HG03457 (cell line): ENCODE measurements around the gene MYT1.

Experiments
- ATAC-seq: cut with Tn5 transposase; IDR thresholded peaks from one replicate; pipeline ENCODE4 v1.9.1; 2021; ENCODE audit warnings: moderate number of reproducible peaks; ENCODE audit not compliant: unreplicated experiment

Gene MYT1

GRCh38 chr20:64139199-64140060 is 24.8 kb upstream of the MYT1 start:
- no peak for ATAC-seq

- no peak for ATAC-seq
These were observed 24.0 kb upstream of the MYT1 start for GRCh38 chr20:64140061-64140931.

GRCh38 chr20:64140956-64141355 is 23.3 kb upstream of the MYT1 start:
- no peak for ATAC-seq

- no peak for ATAC-seq
These were observed 21.7 kb upstream of the MYT1 start for GRCh38 chr20:64142590-64142989.

DNA sequence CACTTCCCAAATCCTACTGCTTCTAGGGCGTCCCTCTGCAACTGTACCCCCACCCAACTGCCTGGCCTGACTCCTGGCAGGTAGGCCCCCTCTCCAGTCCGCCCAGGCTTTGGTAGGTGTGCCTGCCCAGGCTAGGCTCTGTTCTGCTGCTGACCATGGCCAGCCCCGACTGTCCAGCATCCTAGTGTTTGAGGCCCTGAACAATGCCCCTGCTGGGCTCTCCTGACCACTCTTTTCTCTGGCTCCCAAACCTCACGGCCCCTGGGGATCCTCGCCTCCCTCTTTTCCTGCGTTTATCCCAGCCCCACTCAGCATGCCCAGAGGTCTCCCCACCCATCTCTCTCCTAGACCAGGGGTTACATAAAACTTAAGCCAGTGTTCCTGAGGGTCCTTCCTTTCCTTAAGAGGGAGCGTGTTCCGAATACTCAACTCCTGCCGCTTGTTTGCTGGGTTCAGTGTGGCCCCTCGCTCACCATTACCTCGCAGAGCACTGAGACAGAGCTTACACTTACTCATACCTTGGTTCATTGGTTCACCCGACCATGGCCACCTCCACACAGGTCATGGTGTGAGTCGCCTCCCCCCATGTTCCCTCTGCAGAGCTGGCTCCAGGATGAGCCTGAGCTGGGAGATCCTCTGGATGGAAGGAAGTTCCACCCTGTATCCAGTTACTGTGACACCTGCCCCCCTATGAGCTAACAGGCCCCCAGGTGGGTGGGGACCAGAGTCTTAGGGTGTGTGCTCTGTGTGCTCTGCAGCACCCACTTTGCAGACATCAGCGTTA is 21.0 kb upstream of the MYT1 start:
- ATAC-seq, result no peak

DNA sequence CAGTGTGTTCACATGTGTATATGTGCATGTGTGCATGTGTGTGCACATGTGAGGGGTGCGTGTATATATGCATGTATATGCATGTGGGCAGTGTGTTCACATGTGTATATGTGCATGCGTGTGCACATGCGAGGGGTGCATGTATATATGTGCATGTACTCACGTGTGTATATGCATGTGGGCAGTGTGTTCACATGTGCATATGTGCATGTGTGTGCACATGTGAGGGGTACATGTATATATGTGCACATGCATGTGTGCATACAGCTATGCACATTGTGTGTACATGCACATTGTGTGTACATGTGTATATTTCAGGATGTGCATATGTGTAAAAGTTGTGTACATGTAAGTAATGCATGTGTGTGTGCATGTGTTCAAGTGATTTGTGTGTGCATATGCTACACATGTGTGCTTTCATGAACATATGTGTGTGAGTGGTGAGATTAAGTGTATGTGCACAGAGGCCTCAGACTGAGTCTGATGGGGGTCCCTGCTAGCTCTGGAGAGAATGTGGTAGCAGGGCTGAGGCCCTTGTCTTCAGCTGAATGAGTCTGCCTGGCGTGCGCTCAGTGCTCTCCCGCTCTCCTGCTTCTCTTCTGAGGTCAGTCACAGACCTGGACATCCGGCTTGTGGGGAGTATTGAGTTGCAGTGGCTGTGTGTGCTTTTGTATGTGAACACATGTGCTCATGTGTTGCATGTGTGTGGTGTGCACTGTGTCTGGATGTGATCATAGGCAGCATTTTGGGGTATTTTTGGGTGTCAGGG is 19.9 kb upstream of the MYT1 start:
- no peak for ATAC-seq

DNA sequence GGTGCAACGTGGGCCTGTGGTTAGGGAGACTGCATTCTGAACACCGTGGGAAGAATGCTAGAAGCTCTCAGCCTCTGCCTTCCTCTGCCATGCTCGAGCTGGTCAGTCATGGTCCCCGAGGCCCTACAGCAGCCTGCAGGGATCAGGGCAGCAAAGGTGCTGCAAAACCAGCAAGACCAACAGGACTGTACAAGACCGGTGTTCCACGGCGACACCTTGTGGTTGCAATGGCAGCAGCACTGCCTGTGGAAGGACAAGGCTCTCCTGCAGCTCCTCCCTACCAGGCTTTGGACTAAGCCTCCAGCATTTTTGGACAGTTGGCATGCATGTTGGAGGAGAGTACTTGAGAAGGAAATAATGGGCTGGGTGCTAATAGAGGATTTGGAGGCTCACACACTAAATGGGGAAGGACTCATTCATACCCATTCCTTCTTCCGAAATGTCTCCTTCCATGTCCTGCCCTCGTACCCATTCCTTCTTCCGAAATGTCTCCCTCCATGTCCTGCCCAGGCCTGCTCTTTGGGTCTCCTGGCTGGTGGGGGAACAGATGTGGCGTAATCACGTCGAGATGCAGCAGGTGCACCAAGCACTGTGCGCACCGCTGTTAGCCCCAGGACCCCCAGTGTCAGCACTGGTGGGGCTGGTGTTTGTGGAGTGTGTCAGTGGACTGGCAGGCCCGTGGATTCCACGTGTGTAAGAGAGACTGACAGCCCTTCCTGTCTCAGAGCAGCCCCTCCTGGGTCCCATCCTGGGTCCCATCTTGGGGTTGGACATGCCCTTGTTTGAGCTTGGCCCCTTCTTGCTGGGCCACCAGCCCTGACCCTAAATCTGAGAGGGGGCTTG is 18.6 kb upstream of the MYT1 start:
- no peak for ATAC-seq

DNA sequence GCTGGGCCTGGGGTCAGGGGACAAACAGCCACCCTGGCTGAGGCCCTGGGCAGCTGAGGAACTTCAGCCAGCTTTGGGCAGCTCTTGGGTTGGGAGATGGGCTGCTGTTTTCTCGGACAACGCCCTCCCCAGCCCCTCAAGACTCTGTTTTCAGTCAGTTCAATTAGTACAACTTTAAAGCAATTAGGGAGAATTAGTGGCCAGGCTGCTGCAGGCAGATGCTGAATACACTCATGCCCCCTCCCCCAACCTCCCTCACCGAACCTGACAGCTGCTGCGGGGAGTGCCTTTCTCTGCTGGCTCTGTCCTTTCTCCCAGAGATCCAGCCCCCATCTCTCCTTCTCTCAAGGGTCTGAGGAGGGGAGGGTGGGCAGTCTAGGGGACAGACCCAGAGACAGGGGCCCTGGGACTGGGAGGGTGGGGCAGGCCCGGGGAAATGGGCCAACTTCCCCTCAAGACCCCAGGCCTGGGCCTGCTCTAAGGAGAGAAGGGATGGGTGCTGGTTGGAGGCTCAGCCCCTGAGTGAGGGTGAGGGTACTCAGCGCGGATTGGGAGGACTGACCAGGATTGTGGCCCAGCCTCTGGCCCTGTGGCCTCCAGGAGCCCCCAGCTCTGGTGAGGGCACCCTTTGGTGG is 17.8 kb upstream of the MYT1 start:
- ATAC-seq, result no peak

DNA sequence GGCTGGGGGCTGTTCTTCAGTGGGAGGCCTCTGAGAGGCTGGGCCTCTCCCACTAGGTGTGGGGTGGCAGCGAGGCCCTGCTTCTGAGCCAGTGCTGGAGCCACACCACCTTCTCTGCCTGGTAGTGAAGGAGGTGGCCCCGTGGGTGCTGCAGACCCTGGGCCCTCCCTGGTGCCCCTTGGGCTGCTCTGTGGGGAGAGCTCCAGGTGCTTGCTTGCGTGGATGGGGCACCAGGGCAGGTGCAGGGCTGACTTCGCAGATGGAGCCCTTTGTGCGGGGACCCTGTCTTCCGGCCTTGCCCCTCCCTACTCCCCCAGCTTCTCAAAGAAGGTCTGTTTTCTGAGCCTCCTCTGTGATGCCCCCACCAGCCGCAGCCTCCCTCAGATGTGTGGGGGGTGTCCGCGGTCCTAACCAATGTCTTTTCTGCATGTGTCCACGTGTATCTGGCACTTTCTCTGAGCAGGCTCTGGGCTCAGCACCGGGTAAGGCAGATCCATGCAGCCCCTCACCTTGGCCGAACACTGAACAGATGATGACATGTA is 17.2 kb upstream of the MYT1 start:
- no peak for ATAC-seq

DNA sequence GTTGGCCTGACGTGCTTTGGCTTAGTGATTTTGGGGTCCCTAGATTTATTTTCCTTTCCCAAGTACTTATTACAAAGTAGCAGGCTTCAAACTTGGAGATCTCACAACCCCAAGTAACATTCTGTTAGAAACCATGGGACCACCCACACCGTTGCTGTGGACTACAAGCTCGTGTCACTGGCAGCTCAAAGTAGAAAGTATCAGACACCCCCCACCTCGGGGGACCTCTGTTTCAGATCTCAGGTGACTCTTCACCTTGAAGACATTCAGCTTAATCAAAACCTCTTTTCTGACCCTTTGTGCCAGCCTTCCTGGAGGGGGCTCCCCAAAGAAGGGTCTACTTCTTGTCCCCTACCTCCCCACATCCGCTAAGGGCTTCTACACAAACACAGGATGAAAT is 15.7 kb upstream of the MYT1 start:
- no peak for ATAC-seq

- no peak for ATAC-seq
These were observed 15.1 kb upstream of the MYT1 start for GRCh38 chr20:64149141-64149540.

DNA sequence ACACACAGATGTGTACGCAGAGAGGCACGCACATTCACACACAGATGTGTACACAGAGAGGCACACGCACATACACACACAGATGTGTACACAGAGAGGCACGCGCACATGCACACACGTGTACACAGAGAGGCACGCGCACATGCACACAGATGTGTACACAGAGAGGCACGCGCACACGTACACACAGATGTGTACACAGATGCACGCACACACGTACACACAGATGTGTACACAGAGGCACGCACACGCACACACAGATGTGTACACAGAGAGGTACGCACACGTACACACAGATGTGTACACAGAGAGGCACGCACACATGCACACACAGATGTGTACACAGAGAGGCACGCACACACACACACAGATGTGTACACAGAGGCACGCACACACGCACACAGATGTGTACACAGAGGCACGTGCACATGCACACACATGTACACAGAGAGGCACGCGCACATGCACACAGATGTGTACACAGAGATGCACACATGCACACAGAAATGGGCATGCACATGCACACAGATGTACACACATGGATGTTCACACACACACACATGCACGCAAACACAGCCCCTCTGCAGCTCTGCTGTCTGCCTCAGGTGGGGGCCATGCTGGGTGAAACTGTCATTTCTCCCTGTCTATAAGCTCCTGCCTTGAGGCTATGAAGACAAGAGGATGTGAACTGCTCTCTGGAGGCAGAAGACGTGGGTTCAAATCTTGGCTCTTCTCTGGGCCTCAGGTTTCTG is 14.3 kb upstream of the MYT1 start:
- no peak for ATAC-seq

- ATAC-seq, result no peak
These were observed 13.3 kb upstream of the MYT1 start for GRCh38 chr20:64150756-64151632.

DNA sequence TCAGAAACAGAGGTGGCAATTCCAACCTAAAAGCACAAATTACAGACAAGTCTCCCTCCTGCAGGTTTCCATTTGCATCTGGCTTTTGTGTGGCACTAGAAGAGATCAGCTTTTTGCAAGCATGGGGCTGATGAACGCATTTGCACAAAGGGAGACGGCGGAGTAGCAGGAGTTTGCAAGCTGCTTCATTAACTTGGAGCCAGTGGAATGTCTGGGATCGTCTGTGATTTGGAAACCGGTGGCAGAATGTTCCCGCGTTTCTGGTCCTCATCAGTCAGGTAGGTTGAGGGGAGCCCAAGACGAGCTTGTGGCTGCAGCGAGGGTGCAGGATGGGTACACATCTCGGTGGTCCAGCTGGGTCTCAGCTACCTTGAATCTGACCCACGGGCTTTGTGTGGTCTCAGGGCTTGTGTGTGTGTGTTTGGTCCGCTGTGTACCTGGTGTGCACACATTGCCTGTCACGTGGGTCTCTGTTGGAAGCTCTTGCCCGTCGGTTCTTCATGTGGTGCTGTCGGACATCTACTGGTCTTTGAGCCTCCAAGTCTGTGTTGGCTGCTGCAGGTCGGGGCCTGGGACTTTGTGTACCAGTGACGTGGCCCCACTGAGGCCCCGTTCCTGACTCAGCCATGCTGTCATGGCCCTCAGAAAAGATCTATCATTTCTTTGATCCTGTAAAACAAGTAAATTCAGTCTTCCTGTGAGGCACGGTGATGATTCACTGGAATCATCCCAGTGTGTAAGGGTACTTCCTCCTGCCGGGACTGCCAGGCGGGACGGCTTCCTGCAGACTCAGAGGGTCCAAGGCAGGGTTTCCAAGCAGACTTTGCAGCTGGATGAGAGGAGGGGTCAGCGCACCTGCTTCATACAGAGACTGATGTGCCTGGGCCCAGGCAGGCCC is 12.4 kb upstream of the MYT1 start:
- ATAC-seq, result no peak

DNA sequence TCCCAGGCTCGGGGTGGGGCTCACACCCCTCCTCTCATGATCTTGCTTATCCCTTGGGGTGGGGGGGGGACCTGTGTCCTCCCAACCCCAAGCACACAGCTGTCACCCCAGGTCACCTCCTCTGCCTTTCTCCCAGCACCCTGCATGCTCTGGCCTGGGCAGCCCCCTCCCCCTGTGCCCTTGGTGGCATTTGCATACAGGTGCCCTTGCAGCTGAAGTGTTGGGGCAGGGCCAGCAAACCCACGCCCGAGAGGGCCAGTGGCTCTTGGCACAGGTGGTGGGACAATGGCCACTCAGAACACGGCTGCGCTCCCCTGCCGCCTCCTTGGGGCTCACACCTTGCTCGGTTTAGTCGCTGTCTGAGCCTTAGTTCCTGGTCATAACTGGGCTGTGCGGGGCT is 11.3 kb upstream of the MYT1 start:
- no peak for ATAC-seq

- ATAC-seq, result no peak
These were observed 10.8 kb upstream of the MYT1 start for GRCh38 chr20:64153410-64153809.
